ENCODE data around the gene IGF1R.

GRCh38 chr15:98938799-98939198 lies 290.5 kb downstream of the IGF1R start:
- TF ChIP-seq, protein P1, sequence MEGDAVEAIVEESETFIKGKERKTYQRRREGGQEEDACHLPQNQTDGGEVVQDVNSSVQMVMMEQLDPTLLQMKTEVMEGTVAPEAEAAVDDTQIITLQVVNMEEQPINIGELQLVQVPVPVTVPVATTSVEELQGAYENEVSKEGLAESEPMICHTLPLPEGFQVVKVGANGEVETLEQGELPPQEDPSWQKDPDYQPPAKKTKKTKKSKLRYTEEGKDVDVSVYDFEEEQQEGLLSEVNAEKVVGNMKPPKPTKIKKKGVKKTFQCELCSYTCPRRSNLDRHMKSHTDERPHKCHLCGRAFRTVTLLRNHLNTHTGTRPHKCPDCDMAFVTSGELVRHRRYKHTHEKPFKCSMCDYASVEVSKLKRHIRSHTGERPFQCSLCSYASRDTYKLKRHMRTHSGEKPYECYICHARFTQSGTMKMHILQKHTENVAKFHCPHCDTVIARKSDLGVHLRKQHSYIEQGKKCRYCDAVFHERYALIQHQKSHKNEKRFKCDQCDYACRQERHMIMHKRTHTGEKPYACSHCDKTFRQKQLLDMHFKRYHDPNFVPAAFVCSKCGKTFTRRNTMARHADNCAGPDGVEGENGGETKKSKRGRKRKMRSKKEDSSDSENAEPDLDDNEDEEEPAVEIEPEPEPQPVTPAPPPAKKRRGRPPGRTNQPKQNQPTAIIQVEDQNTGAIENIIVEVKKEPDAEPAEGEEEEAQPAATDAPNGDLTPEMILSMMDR (IDR thresholded peaks at IDR 0.05), result no peak
- no peak for TF ChIP-seq EP300 (IDR thresholded peaks at IDR 0.05; ENCODE audit: low read depth)
- no peak for TF ChIP-seq POLR2A (IDR thresholded peaks at IDR 0.05)

All from transverse colon (tissue), 3 donors.